Cortex of kidney (tissue), 1 donor: ENCODE measurements around the gene DPH7.
"Not testable (repeated sequence)": the region's sequence is repeated elsewhere in the genome, so short reads cannot be mapped to it uniquely, and the experiment has no call there.

Source experiments
- DNase-seq: peaks from one replicate; lab custom pipeline; 2025; lab: John Stamatoyannopoulos, UW

DPH7 gene

GRCh38 chr9:137545123-137545522, 33.6 kb downstream of the DPH7 start:
- DNase-seq = no peak

GRCh38 chr9:137544176-137544760, 34.5 kb downstream of the DPH7 start:
- DNase-seq = no peak

DNA sequence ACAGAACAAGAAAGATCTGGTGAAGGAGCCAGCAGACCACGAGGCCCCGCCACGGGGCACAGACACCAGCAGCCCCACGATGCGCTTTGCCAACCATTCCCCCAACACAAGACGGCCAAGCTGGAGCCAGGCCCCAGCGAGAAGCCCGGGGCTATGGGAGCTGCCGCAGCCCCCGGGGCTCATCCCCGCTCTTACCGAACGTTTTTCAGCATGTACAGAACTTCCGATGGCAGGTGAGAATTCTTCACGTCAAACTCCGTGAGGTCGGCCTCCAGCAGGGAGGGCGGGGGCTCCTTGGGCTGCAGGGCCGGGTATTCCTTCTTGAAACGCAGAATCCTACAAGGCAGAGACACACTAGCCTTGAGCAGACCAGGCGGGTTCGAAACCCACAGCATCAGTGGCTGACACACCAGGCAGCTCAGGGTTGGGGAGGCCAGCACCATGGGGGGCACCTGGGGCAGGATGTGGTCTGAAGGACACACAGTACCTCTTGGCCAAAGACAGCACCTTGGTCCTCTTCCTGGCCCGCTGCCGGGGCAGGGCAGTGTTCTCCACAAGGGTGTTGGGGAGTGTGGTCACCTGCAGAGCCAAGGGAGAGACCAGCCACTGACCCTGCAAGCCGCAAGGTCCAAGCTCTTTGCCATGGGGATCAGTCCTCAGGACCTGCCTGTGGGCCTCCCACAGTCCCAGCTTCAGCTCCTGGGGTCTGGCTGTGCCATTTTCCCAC, 35.3 kb downstream of the DPH7 start:
- no peak for DNase-seq

GRCh38 chr9:137542486-137542885, 36.2 kb downstream of the DPH7 start:
- no peak for DNase-seq

GRCh38 chr9:137540536-137540935, 38.2 kb downstream of the DPH7 start:
- DNase-seq = no peak

DNA sequence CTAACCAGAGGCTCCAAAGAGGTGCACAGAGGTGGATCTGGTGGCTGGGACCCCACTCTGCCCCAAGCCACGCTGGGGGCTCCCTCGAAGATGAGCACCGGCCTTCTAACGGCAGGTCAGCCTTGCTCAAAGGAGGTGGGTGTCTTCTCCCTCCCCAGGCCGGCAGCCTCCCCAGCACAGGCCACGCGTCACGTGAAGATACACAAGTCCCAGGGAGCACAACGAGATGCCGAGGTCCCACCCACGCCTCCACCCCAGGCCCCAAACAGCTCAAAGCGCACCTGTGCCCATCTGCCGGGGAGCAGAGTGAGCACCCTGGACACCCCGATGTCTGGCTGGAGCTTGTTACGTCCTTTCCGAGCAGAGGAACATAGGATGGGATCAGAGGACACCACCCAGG, 40.7 kb downstream of the DPH7 start:
- no peak for DNase-seq

GRCh38 chr9:137536594-137537131, 42.1 kb downstream of the DPH7 start:
- DNase-seq = not testable (repeated sequence)

DNA sequence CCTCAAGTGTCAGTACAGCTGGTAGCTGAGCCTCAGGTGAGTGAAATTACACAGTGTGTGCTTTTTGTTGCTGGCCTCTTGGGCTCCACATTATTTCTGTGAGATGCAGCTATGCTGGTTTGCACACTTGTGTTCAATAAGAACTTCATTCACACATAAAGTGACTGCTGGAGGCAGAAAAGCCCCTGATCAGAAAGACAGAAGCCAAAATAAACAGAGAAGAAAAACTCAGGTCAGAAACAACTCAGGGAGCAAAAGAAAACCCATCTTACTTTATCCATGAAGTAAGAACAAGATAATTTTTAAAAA, 43.7 kb downstream of the DPH7 start:
- DNase-seq = no peak

DNA sequence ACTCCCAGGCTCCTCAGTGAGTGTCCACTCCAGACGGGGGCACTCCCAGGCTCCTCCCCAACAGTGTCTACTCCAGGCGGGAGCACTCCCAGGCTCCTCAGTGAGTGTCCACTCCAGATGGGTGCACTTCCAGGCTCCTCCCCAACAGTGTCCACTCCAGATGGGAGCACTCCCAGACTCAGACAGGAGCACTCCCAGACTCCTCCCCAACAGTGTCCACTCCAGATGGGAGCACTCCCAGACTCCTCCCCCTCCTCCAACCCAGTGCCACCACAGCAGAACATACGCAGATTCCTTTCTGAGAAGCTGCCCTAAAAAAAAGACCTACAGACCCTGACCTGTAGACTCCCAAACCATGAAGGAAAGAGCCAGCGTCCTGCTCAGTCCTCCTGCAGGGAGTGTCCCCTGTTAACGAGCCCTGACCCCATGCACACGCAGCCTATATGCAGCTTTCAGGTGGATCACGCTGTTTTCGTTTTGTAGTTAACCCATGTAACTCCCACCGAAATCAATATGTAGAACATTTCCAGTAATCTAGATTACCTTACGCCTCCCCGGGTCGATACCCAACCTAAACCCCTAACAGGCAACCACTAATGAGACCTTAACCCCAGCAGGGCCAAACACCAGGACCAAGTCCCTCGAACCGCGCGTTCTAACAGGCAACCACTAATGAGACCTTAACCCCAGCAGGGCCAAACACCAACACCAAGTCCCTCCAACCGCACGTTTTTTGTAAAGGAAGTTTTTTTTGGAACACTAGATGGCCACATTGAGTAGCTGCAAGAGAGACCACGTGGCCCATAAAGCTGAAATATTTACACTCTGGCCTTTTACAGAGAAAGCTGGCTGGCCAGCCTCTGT, 44.2 kb downstream of the DPH7 start:
- DNase-seq = no peak

GRCh38 chr9:137532891-137533468, 45.7 kb downstream of the DPH7 start:
- not testable (repeated sequence) for DNase-seq

- DNase-seq = no peak
Observed at GRCh38 chr9:137531099-137531765, 47.5 kb downstream of the DPH7 start.

DNA sequence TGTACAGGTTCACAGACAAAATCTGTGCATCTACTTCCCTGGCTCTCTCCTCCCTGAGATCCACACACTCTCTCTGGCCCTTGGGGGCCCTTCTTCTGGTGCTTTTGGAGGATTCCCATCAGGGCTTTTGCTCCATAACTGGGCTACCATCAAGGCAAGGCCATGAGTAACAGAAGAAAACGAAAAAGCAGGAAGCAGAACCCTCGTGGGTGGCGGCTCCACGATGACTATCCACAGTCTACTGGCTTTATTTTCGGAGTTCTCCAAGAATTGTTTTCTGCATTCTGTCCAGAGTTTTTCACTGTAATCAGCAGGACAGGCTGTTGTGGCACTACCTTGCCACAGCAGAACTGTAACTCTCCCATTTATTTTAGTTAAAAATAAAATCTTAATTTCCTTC, 48.4 kb downstream of the DPH7 start:
- DNase-seq = no peak

- DNase-seq = no peak
Observed at GRCh38 chr9:137524981-137525317, 53.8 kb downstream of the DPH7 start.

GRCh38 chr9:137524161-137524980, 54.4 kb downstream of the DPH7 start:
- DNase-seq = no peak

GRCh38 chr9:137522746-137523455, 55.8 kb downstream of the DPH7 start:
- DNase-seq = no peak

DNA sequence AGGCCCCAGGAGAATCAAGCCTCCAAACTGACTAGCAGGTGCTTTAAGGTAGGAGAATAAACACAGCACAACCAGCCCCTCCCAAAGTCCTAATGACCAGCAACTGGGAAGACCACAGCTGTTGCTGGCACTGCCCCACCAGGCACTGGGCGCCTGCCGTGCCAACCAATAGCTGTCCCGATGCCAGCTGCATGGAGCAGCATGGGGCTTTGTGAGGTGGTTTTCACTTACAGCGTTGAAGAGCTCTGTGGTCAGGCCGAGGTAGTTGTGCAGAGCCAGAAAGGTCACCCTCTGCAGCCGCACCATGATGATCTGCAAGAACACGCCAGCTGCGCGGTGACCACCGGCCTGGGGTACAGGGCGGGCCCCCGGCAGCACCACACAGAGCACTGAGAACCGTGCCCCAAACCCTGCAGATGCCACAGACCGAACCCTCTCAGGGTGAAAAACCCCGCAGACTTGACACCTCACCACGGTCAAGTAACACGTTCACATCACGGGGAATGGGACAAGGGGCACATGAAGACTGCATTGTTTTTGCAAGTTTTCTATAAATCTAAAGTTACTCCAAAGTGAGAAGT, 57.2 kb downstream of the DPH7 start:
- no peak for DNase-seq

GRCh38 chr9:137520614-137521404, 57.9 kb downstream of the DPH7 start:
- no peak for DNase-seq

DNA sequence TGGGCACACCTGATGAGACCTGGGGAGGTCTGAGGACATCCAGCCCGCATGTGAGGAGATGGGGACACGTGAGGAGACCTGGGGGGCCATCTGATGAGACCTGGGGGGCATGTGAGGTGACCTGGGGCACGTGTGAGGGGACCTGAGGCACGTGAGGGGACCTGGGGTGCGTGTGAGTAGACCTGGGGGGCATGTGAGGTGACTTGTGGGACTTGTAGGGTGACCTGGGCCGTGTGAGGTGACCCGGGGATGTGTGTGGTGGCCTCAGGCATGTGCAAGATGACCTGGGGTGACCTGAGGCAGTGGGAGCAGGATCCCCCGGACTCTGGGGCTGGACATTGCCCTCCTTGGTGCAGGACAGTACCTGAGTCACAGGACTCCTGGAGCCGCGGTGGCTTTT, 59.2 kb downstream of the DPH7 start:
- DNase-seq = no peak
